Measurements from ENCODE around the gene GSDME.

- TF ChIP-seq CTCF (IDR thresholded peaks at IDR 0.05 in 2 of 3, conservative IDR thresholded peaks at IDR 0.05 in 1 of 3; ENCODE audit: control insufficient read depth in 2 of 3, extremely low read depth in 1 of 3, insufficient read depth in 1 of 3, low read depth in 3 of 3, low read length in 3 of 3) (no peak), EZH2 (IDR thresholded peaks at IDR 0.05; ENCODE audit: borderline replicate concordance, control insufficient read depth, low read depth, low read length) (no peak), KLF5 (IDR thresholded peaks at IDR 0.05; ENCODE audit: partially characterized antibody) (no peak), EGR1 (IDR thresholded peaks at IDR 0.05; ENCODE audit: borderline replicate concordance in 1 of 2, low read depth in 2 of 2, low read length in 2 of 2) (no peak), ESRRA (IDR thresholded peaks at IDR 0.05; ENCODE audit: low read length) (no peak), ZBTB33 (IDR thresholded peaks at IDR 0.05) (no peak), NFYA (IDR thresholded peaks at IDR 0.05; ENCODE audit: borderline replicate concordance, low read depth, low read length) (no peak), RFX5 (IDR thresholded peaks at IDR 0.05; ENCODE audit: low read depth, low read length) (no peak)
These were observed 47.5 kb downstream of the GSDME start for GRCh38 chr7:24709585-24710360.
